CD14-positive monocyte (primary cell): Measurements from ENCODE around the gene TOM1L1. TPM values are rescaled to one million over a fixed set of nuclear protein-coding genes. Genes with fewer than 3 reads are reported as not detected.
A peak's percentile ranks its signal among the peaks of the same experiment; 100 is the strongest.

Experiments used
- DNase-seq, 3 donors: peaks; one replicate each; pipeline ENCODE4 v3.0.0-alpha.2; 2011 to 2022
- H2AFZ ChIP-seq: 2 replicates; pipeline ENCODE4 v1.6.0; 2012; ENCODE audit warnings: mild to moderate bottlenecking, low read depth, low read length, inconsistent platforms; ENCODE audit not compliant: insufficient read depth, poor library complexity, severe bottlenecking
- H3K27ac ChIP-seq, 2 donors: 1 replicate in 1 of 2; 2 replicates in 1 of 2; pipeline ENCODE4 v1.5.1; 2012 to 2013; ENCODE audit warnings: low read length in 2 of 2, control low read depth in 1 of 2, inconsistent platforms in 1 of 2, low read depth in 1 of 2, mild to moderate bottlenecking in 1 of 2
- H3K27me3 ChIP-seq, 2 donors: one replicate each; pipeline versions ENCODE4 v1.6.0 to v1.6.1; 2011 to 2013; ENCODE audit warnings: low read length in 2 of 2; ENCODE audit not compliant: control insufficient read depth in 2 of 2, insufficient read depth in 2 of 2
- H3K36me3 ChIP-seq, 2 donors: replicated peaks in 1 of 2; 1 replicate in 1 of 2; 2 replicates in 1 of 2; pipeline versions ENCODE4 v1.5.1 to v1.6.1; 2012 to 2013; ENCODE audit warnings: low read length in 2 of 2, control low read depth in 1 of 2, inconsistent platforms in 1 of 2, mild to moderate bottlenecking in 1 of 2; ENCODE audit not compliant: insufficient read depth in 2 of 2, control insufficient read depth in 1 of 2
- H3K4me1 ChIP-seq, 2 donors: 1 replicate in 1 of 2; 2 replicates in 1 of 2; pipeline versions ENCODE4 v1.5.1 to v1.6.1; 2012 to 2013; ENCODE audit warnings: low read length in 2 of 2, control low read depth in 1 of 2, inconsistent platforms in 1 of 2, mild to moderate bottlenecking in 1 of 2, moderate library complexity in 1 of 2; ENCODE audit not compliant: insufficient read depth in 2 of 2, control insufficient read depth in 1 of 2
- H3K4me2 ChIP-seq: replicated peaks from 2 replicates; pipeline ENCODE3; 2012; ENCODE audit warnings: low read length, moderate library complexity, mild to moderate bottlenecking; ENCODE audit not compliant: poor library complexity, severe bottlenecking; ENCODE audit errors: extremely low read depth
- H3K4me3 ChIP-seq, 3 experiments: fragments of 200-600 bp in 1 of 3; sonication (generic) in 1 of 3; replicated peaks in 1 of 3; 1 replicate in 2 of 3; 2 replicates in 1 of 3; pipeline ENCODE4 v1.5.1; 2011 to 2013; ENCODE audit warnings: low read length in 3 of 3, mild to moderate bottlenecking in 3 of 3, control low read depth in 2 of 3, low read depth in 2 of 3, inconsistent platforms in 1 of 3, moderate library complexity in 1 of 3
- H3K79me2 ChIP-seq: 2 replicates; pipeline ENCODE4 v1.6.0; 2012; ENCODE audit warnings: mild to moderate bottlenecking, control low read depth, inconsistent platforms, low read length, moderate library complexity; ENCODE audit not compliant: insufficient read depth
- H3K9ac ChIP-seq: 2 replicates; pipeline ENCODE4 v1.6.0; 2017; ENCODE audit warnings: low read length, mild to moderate bottlenecking; ENCODE audit not compliant: insufficient read depth, poor library complexity, severe bottlenecking
- H3K9me3 ChIP-seq, 2 donors: replicated peaks in 1 of 2; 1 replicate in 1 of 2; 2 replicates in 1 of 2; pipeline versions ENCODE4 v1.5.1 to v1.6.1; 2012 to 2013; ENCODE audit warnings: low read length in 2 of 2, control low read depth in 1 of 2; ENCODE audit not compliant: control insufficient read depth in 1 of 2, insufficient read depth in 1 of 2
- H4K20me1 ChIP-seq: 2 replicates; pipeline ENCODE4 v1.6.0; 2012; ENCODE audit warnings: mild to moderate bottlenecking, low read length, control low read depth, moderate library complexity; ENCODE audit not compliant: insufficient read depth
- H3K27ac Mint-ChIP-seq, 7 donors: one replicate each; pipeline ENCODE4 v1.8.0; 2020; ENCODE audit warnings: mild to moderate bottlenecking in 7 of 7, mixed read lengths in 7 of 7, moderate library complexity in 6 of 7, inconsistent platforms in 2 of 7
- H3K27me3 Mint-ChIP-seq, 3 donors: one replicate each; pipeline ENCODE4 v1.8.0; 2021 to 2022; ENCODE audit warnings: low read depth in 3 of 3, mild to moderate bottlenecking in 3 of 3, mixed read lengths in 3 of 3, moderate library complexity in 3 of 3, inconsistent platforms in 1 of 3
- H3K36me3 Mint-ChIP-seq, 2 donors: one replicate each; pipeline ENCODE4 v1.8.0; 2020; ENCODE audit warnings: mixed read lengths in 2 of 2, inconsistent platforms in 1 of 2, mild to moderate bottlenecking in 1 of 2
- H3K4me1 Mint-ChIP-seq: one replicate; pipeline ENCODE4 v1.8.0; 2020; ENCODE audit warnings: mild to moderate bottlenecking, mixed read lengths
- H3K4me3 Mint-ChIP-seq, 2 donors: one replicate each; pipeline ENCODE4 v1.8.0; 2020; ENCODE audit warnings: mild to moderate bottlenecking in 2 of 2, mixed read lengths in 2 of 2, moderate library complexity in 1 of 2
- H3K9me3 Mint-ChIP-seq, 7 donors: one replicate each; pipeline ENCODE4 v1.8.0; 2020 to 2022; ENCODE audit warnings: mixed read lengths in 7 of 7, mild to moderate bottlenecking in 6 of 7, moderate library complexity in 6 of 7, inconsistent platforms in 2 of 7
- CTCF ChIP-seq: fragments of 200-600 bp; IDR thresholded peaks from one replicate; pipeline ENCODE4 v1.8.0; 2022; ENCODE audit warnings: antibody characterized with exemption, mild to moderate bottlenecking
- WGBS: methylation state at CpG from one replicate; pipeline ENCODE4 v1.1.5; 2013; ENCODE audit warnings: missing lambda C conversion rate; ENCODE audit not compliant: insufficient coverage; 5-methylcytosine and 5-hydroxymethylcytosine counted together
- intact Hi-C, 2 donors: fragments of 100-400 bp; cut with micrococcal nuclease; formaldehyde crosslinking; loops; one replicate each; pipeline versions ENCODE4 v1.15.0 to v1.15.1; 2023
- polyA plus RNA-seq, 3 donors: library from polyadenylated mRNA; depleted of rRNA in 1 of 3; unstranded in 2 of 3; stranded (reverse) in 1 of 3; fragments of 300-500 nt in 2 of 3; fragments of >200 nt in 1 of 3; fragmentation: Illumina TruSeq in 2 of 3; gene quantifications; 1 replicate in 2 of 3; 2 replicates in 1 of 3; pipeline ENCODE4 v1.2.3, GENCODE V29; 2012 to 2021
- small RNA-seq: library from RNA; depleted of rRNA; stranded (forward); fragments of <200 nt; gene quantifications from one replicate; pipeline ENCODE3, GENCODE V24; 2012; ENCODE audit warnings: low read depth; ENCODE audit not compliant: insufficient read length

Gene TOM1L1
- polyA plus RNA-seq, 3 donors, result 0.32 TPM; not detected in 2

GRCh38 chr17:55005520-55005919 lies 104.9 kb downstream of the TOM1L1 start:
- Histone ChIP-seq H3K4me1 (no peaks in the 10 kb centered on the region), H3K4me2 (no peak overlapping the region), H3K9me3 (no peaks in the 10 kb centered on the region), H3K9ac (no peak overlapping the region), H3K27me3 (no peaks in the 10 kb centered on the region), H2AFZ (no peak overlapping the region), H3K4me3 (no peak overlapping the region), H3K27ac (no peak overlapping the region), H3K36me3 (no peaks in the 10 kb centered on the region), H4K20me1 (no peaks in the 10 kb centered on the region), H3K79me2 (no peaks in the 10 kb centered on the region)
- peak; percentile 56 for TF ChIP-seq CTCF
- H3K36me3 Mint-ChIP-seq, result peaks cover 0 to 3% of the 10 kb centered on the region in 2 donors
- H3K4me1 Mint-ChIP-seq, result no peaks in the 10 kb centered on the region
- no peaks in the 10 kb centered on the region for H3K27me3 Mint-ChIP-seq
- DNase-seq, result no peak
- H3K9me3 Mint-ChIP-seq, result no peaks in the 10 kb centered on the region
- H3K4me3 Mint-ChIP-seq, result no peak overlapping the region
- intact Hi-C loops, result no loop called here
- H3K27ac Mint-ChIP-seq, result no peak overlapping the region
- no CpG with 5 or more reads among the region's 1 CpG for WGBS

Small RNA genes lying within 50 kb of the gene (small RNA-seq; reads per million reads assigned to genes)
- not detected for gene AC007485.1

Other genes starting within 250 kb of the TOM1L1 start
- 10 to 100 TPM; 13.2 to 24.8 (median 14.7) TPM for gene COX11, start 67.8 kb downstream of the TOM1L1 start, polyA plus RNA-seq
- 1 to 10 TPM in 1 of 3 donors, under 1 TPM in 2; 0.27 to 1.8 (median 0.44) TPM for gene STXBP4, start 67.9 kb downstream of the TOM1L1 start, polyA plus RNA-seq